DND-41 (cell line): ENCODE measurements around the gene EYS.

ENCODE experiments used
- ATAC-seq: fragments of 200-7000 bp; cut with Tn5 transposase; 3 replicates; pipeline ENCODE4 v1.9.1; 2021; ENCODE audit warnings: low read depth; ENCODE audit not compliant: insufficient read depth
- DNase-seq: peaks from one replicate; pipeline ENCODE4 v3.0.0-alpha.2; 2020
- H2AFZ ChIP-seq: 2 replicates; pipeline ENCODE4 v1.6.0; 2012; ENCODE audit warnings: low read depth, low read length
- H3K27ac ChIP-seq: 2 replicates; pipeline ENCODE4 v1.5.1; 2012; ENCODE audit warnings: low read length, inconsistent platforms
- H3K27me3 ChIP-seq: fragments of 200-600 bp; sonication (generic); 2 replicates; pipeline ENCODE4 v1.6.0; 2012; ENCODE audit warnings: low read length, mild to moderate bottlenecking, inconsistent platforms; ENCODE audit not compliant: insufficient read depth, poor library complexity
- H3K36me3 ChIP-seq: 2 replicates; pipeline ENCODE4 v1.5.1; 2012; ENCODE audit warnings: low read length, inconsistent platforms; ENCODE audit not compliant: insufficient read depth
- H3K4me1 ChIP-seq: 2 replicates; pipeline ENCODE4 v1.5.1; 2012; ENCODE audit warnings: mild to moderate bottlenecking, low read length; ENCODE audit not compliant: insufficient read depth
- H3K4me2 ChIP-seq: 2 replicates; pipeline ENCODE4 v1.6.0; 2012; ENCODE audit warnings: mild to moderate bottlenecking, moderate library complexity, low read length, inconsistent platforms; ENCODE audit not compliant: insufficient read depth
- H3K4me3 ChIP-seq, 2 experiments: fragments of 200-600 bp in 1 of 2; shearing (Covaris generic) in 1 of 2; 2 replicates each; pipeline ENCODE4 v1.5.1; 2012 to 2016; ENCODE audit warnings: inconsistent platforms in 2 of 2, low read length in 2 of 2, mild to moderate bottlenecking in 2 of 2, low read depth in 1 of 2, moderate library complexity in 1 of 2
- H3K79me2 ChIP-seq: 2 replicates; pipeline ENCODE4 v1.6.0; 2012; ENCODE audit warnings: low read length, inconsistent platforms; ENCODE audit not compliant: insufficient read depth
- H3K9ac ChIP-seq: 2 replicates; pipeline ENCODE4 v1.6.0; 2012; ENCODE audit warnings: low read depth, mild to moderate bottlenecking, inconsistent platforms, low read length, moderate library complexity
- H3K9me3 ChIP-seq: 2 replicates; pipeline ENCODE4 v1.5.1; 2012; ENCODE audit warnings: low read length, moderate library complexity, mild to moderate bottlenecking, inconsistent platforms; ENCODE audit not compliant: insufficient read depth, severe bottlenecking
- H4K20me1 ChIP-seq: 2 replicates; pipeline ENCODE4 v1.6.0; 2012; ENCODE audit warnings: low read length; ENCODE audit not compliant: insufficient read depth
- CTCF ChIP-seq: IDR thresholded peaks from 2 replicates; pipeline ENCODE4 v1.5.1; 2012; ENCODE audit warnings: borderline replicate concordance, low read length, moderate library complexity, mild to moderate bottlenecking; ENCODE audit not compliant: poor library complexity, severe bottlenecking; ENCODE audit errors: extremely low read depth
- EZH2 ChIP-seq: IDR thresholded peaks from 3 replicates; pipeline ENCODE4 v1.6.1; 2012; ENCODE audit warnings: borderline replicate concordance, low read depth, mild to moderate bottlenecking, moderate library complexity, low read length, inconsistent platforms; ENCODE audit not compliant: severe bottlenecking

EYS gene

GRCh38 chr6:64622944-64623343, 1084.1 kb downstream of the EYS start:
- Histone ChIP-seq H3K27ac (no peak overlapping the region), H4K20me1 (no peaks in the 10 kb centered on the region), H3K4me2 (no peak overlapping the region), H3K4me1 (no peaks in the 10 kb centered on the region), H3K36me3 (no peaks in the 10 kb centered on the region), H3K9me3 (no peaks in the 10 kb centered on the region), H2AFZ (no peak overlapping the region), H3K27me3 (no peaks in the 10 kb centered on the region), H3K79me2 (no peaks in the 10 kb centered on the region), H3K9ac (no peak overlapping the region), H3K4me3 (no peak overlapping the region)
- TF ChIP-seq CTCF = no peak
- no peak for TF ChIP-seq EZH2
- DNase-seq (no peak), ATAC-seq (no peak)

GRCh38 chr6:64602993-64603392, 1104.0 kb downstream of the EYS start:
- DNase-seq = no peak
- no peak for ATAC-seq
- no peaks in the 10 kb centered on the region for H3K36me3 ChIP-seq
- no peaks in the 10 kb centered on the region for H3K9me3 ChIP-seq
- TF ChIP-seq EZH2 (no peak), CTCF (no peak)
- no peaks in the 10 kb centered on the region for H3K79me2 ChIP-seq
- H3K4me3 ChIP-seq = no peak overlapping the region
- H3K9ac ChIP-seq = no peak overlapping the region
- H3K27me3 ChIP-seq = no peaks in the 10 kb centered on the region
- no peak overlapping the region for H3K4me2 ChIP-seq
- H3K4me1 ChIP-seq = no peaks in the 10 kb centered on the region
- H2AFZ ChIP-seq = no peak overlapping the region
- no peaks in the 10 kb centered on the region for H4K20me1 ChIP-seq
- H3K27ac ChIP-seq = no peak overlapping the region

- TF ChIP-seq EZH2 = no peak
- TF ChIP-seq CTCF = no peak
- Histone ChIP-seq H3K4me2 (no peak overlapping the region), H3K9ac (no peak overlapping the region), H3K27ac (no peak overlapping the region), H3K27me3 (no peaks in the 10 kb centered on the region), H3K4me1 (no peaks in the 10 kb centered on the region), H3K79me2 (no peaks in the 10 kb centered on the region), H3K36me3 (no peaks in the 10 kb centered on the region), H4K20me1 (no peaks in the 10 kb centered on the region), H3K4me3 (no peak overlapping the region), H2AFZ (no peak overlapping the region), H3K9me3 (no peaks in the 10 kb centered on the region)
- no peak for DNase-seq
- no peak for ATAC-seq
Measured at GRCh38 chr6:64591676-64592036, 1115.4 kb downstream of the EYS start.
